ENCODE data around the gene NRIP1.

The NRIP1 gene

DNA sequence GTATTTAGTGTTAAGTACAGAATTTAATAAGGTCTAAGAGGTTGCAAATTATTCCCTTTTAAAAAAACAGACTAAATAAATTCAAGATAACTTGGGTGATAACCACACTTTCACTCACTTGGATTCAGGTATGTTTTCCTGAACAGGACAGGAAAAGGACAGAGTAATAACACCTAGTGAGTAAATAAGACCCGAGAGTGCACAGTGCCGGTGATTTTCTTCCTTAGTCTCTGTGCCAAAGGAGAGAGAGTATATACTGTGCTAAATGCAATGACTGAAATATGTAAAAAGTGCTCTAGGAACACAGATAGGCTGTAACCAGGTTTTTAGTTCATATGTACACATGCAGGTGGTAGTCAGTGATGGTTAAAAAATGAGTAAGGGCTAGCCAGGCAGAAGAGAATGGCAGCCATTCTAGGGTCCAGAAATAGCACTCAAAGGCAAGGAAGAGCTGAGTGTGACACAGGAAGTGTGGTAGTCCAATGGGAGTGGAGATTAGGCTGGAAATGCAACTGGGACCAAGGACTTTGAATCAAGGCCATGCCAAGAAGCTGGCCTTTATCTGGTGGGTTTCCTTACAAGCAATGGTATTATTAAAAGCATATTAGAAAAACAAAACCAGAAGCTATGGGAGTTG, 58.1 kb downstream of the NRIP1 start:
- DNase-seq (ENCODE audit: low spot score) = no peak

DNA sequence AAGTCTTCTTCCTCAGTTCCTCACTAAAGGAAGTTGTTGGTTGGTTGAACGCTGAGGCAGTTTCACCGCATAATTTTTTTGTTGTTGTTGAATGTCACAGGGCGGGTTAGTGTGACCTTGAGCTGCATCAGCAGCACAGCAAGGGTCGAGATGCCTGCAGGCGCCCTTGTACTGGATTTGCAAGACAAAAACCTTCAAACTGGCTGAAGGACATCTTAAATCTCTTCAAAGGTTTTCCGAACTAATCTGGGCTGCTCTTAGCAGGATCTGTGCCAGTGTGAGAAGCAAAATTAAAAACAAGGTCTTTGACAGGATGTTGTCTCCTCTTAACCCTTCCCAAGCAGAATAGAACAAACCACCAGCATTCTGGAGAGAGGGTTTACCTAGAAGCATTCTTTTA, 59.4 kb downstream of the NRIP1 start:
- no peak for DNase-seq (ENCODE audit: low spot score)

DNA sequence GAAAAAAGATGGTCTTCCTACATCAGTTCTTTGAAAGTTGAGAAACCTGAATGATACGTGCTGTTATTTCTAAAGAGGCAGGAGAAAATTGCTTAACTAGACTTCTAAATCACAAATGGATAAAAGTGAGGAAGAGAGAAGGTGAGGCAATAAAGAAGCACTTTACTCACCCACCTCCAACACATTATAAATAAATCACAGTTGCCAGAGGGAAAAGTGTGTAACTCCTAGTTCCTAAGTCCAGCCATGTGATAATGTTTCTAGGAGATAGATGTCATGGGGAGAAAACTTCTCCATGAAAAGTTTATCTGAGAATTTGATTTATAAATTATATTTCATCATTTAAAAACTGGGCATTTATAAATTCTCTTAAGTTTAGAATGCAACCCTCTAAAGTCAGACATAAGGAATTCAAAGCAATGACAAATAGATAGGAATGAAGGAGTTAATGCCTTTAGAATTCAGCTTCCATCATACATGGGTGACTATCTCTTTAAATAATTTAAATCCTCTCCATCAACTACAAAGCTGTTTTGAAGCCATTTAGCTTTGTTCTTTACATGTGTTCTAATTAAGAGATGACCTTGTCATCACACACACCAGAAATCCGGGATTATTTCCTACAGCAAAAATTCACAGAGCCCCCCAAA, 60.0 kb downstream of the NRIP1 start:
- DNase-seq (ENCODE audit: low spot score) = no peak

DNA sequence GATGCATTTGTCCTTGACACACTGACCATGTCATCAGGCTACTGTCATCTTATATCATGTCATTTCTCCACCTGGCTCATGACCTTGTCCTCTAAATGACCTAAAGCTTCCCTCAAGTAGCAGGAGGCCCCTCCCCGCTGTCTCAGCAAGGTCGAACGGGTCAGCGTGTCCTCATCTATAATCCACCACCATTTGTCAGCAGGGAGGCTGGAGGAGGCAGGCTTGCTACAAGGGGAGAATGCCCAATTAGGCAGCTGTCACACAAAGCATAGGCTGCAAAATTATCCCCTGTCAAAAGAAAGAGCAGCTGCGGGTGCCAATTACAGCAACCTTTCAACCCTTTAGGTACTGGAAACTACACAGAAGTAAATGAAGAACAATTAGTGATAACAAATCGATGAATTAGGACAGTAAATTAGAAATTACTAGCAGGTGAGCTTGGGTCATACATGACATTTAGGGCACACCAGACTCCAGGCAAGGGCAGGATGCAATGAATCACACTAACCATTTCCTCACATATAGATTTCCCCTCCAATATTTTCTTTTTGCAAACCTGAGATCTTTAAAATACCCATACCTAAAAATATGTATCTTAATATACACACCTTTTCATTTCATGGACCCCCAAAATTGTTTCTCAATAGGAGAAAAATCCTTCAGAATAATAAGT, 61.2 kb downstream of the NRIP1 start:
- no peak for DNase-seq (ENCODE audit: low spot score)

DNA sequence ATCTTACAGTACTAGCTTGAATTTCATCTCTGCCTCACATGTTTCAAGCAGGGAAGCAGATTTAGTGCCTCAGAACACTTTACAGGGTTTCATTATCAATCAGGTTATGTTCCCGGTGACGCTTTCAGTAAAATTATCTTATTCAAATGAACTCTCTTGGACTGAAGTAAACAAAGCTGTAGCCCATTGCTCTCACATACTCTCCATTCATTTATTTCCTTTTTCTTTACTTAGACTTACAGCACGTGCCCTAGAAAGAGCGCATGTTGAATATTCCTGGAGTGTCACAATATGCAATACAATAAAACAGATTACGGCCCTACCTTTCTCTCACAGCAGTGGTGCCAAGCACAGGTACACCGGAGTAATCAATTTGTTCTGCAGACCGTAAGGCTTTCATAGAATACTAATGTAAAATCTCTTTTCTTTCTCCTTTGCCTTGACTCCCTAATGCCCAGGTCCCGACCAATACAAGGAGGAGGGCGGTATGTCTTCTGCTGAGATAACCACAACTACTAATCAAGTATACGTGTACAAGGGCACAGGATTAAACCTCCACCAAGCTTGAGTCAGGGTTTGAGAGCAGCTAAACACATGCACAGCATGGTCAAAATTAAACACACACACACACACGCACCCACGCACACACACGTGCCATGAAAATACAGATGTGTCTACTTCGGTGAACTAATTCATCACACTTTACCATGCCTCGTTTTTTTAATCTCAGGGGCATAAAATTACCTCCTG, 62.8 kb downstream of the NRIP1 start:
- no peak for DNase-seq (ENCODE audit: low spot score)

DNA sequence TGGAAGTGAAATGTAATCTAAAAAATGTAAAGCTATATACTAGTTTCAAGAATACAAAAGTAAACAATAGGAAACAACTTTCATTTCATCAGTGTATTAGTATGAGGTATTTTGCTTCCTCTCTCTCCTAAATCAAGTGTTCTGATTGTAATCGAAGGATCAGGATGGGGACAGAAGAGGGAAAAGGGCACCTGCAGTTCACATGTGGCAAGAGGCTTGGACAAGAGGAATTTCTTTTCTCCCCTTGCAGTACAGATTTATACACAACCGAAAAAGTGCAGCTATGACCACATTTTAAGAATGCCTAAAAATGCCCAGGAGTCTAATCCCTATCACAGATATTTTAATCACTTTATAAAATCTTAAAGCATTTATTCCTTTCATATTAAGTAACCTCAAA, 63.7 kb downstream of the NRIP1 start:
- DNase-seq (ENCODE audit: low spot score) = no peak

DNA sequence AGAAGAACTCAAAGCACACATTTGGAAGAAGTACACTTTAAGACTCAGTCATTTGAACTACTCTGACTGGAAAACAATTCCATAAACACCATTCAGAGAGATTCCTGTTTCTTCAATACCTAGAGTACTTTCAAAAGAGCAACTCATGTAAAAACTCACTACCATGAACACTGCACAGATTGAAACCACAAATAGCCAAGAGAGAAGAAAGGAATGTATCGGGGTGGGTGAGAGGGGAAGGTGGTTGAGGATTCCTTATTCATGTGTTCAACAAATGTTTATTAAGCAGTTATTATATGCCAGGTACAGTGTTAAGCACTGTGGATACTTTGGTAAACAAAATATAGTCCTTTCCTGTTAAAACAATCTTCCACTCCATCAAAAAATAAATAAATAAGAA, 64.7 kb downstream of the NRIP1 start:
- DNase-seq (ENCODE audit: low spot score) = no peak

DNA sequence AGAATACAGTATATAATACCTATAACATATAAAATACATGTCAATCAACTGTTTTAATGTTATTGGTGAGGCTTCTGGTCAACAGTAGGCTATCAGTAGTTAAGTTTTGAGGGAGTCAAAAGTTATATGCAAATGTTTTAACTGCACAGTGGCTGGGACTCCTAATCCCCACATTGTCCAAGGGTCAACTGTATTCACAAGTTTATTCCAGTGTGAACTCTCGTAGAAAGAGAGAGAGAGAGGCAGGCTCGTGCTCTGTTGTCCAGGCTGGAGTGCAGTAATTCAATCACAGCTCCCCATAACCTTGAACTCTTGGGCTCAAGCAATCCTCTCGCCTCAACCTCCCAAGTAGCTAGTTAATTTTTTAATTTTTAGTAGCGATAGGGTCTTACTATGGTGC, 66.0 kb downstream of the NRIP1 start:
- DNase-seq (ENCODE audit: low spot score) = no peak

DNA sequence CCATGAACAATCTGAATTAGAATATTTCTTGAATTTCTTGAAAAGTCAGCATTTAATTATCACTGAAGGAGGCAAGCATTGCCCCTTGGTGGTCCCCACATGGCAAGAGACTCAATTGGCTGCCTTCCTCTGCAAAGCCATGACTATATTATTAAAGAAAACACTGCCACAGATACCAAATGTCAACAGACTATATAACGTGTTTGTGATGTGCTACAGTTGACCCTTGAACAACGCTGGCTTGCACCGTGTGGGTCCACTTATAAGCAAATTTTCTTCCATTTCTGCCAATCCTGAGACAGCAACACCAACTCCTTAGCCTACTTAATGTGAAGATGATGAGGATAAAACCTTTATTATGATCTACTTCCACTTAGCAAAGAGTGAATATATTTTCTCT, 66.5 kb downstream of the NRIP1 start:
- no peak for DNase-seq (ENCODE audit: low spot score)

DNA sequence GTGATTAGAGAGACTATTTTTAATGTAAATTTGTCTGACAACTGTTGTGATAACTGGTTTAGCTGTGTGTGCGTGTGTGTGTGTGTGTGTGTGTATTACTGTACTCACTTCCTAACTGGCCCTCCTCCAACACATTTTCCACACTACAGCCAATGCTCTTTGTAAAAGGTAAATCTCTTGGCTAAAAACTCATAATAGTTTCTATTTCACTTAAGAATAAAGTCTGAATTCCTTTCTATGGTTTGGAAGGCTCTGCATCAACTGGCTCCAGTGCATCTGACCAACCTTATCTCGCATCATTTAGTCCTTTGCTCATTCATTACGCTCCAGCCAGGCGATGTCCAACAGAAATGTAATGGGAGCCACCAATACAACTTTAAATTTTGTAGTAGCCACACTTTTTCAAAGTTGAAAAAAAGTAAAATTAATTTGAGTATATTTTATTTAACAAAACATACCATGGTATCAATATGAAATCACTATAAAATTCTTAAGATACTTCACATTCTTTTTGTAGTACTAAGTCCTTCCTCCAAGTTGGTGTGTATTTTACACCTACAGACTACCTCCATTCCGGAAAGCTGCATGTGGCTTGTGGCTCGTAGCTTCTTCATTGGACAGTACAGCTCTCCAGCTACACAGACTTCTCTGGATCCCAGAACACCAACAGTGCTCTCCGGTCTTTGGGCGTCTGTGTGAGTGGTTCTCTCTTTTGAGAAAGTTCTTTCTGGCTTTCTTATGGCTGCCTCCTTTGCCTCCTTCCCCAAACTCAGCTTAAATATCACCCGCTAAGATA, 68.9 kb downstream of the NRIP1 start:
- DNase-seq (ENCODE audit: low spot score) = no peak

DNA sequence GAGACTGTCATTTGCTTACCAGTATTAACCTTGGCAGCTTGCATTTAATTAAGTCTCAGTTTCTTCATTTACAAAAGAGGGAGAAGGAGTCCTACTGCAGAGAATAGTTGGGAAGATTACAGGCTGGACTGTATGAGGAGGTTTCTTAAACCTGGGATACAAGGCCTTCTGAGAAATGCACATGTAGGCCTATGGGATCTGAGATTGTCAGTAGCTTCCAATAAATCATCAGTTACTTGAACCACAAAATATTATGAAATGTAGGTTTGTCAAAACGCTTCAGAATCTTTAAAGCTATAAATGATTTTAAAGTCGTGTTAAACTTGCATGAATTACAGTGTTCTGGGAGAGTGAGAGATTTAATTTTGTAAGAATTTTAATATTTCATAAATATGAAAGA, 69.6 kb downstream of the NRIP1 start:
- no peak for DNase-seq (ENCODE audit: low spot score)

DNA sequence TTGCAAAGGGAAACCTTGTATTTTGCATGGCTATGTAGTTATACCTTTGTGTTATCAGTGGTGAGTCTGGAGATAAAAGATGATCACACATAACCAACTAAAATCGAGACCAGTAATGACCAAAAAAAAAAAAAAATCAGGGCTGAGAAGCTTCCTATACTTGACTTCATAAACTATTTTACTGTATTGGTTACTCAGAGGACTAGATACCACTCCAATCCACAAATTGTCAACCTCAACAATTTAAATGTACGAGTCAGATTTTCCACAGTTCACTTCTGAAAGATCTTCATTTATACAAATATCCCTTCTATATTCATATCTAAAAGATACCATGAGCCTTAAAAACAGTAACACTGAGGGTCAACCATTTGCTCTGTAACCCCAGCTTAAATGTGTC, 71.7 kb downstream of the NRIP1 start:
- DNase-seq (ENCODE audit: low spot score) = no peak

DNA sequence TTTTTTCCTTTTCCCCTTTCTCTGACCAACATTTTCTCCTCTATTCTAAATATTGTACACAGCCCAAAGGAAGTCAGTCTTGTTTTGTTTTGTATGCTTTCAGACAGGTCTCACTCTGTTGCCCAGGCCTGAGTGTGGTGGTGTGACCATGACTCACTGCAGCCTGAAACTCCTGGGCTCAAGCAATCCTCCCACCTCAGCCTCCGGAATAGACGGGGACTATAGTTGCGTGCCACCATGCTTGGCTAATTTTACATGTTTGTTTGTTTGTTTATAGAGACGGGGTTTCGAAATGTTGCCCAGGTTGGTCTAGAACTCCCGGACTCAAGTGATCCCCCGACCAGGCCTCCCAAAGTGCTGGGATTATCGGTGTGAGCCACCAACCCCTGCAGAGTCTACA, 72.8 kb downstream of the NRIP1 start:
- no peak for DNase-seq (ENCODE audit: low spot score)

DNA sequence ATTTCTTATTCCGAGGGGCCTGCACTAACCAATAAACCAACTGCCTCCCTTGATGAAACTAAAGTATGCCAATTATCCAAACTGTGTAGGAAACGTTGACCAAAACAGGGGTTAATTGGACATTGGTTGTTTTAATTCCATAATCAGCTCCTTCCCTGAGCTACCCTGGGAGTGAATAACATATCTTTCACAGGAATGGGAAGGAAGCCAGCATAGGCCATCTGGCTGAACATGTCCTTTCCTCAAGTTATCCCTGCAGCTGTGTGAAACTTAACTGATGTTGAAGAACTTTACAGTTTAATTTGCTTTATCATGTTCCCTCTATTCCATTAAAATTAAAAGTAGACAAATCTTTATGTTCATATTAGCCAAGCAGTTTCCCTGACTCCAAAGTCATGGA, 75.4 kb downstream of the NRIP1 start:
- DNase-seq (ENCODE audit: low spot score) = no peak

DNA sequence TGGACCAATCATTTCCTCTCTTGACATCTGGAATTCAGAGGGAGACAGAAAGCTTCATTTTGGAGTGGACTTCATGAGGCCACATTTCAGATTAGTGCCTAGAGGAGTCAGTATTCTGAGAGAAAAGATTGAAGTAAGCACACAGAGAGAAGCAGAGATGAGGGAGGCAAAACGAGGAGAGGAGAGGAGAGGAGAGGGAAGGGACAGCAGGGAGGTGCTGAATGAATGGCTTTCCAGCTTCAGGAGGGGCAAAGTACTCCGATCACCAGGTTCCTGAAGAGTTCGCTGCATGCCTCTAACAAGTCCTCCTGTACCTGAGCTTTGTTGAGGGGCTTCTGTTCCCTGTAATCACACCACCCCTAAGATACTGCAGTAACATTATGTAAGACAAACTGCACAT, 76.0 kb downstream of the NRIP1 start:
- DNase-seq (ENCODE audit: low spot score) = no peak

DNA sequence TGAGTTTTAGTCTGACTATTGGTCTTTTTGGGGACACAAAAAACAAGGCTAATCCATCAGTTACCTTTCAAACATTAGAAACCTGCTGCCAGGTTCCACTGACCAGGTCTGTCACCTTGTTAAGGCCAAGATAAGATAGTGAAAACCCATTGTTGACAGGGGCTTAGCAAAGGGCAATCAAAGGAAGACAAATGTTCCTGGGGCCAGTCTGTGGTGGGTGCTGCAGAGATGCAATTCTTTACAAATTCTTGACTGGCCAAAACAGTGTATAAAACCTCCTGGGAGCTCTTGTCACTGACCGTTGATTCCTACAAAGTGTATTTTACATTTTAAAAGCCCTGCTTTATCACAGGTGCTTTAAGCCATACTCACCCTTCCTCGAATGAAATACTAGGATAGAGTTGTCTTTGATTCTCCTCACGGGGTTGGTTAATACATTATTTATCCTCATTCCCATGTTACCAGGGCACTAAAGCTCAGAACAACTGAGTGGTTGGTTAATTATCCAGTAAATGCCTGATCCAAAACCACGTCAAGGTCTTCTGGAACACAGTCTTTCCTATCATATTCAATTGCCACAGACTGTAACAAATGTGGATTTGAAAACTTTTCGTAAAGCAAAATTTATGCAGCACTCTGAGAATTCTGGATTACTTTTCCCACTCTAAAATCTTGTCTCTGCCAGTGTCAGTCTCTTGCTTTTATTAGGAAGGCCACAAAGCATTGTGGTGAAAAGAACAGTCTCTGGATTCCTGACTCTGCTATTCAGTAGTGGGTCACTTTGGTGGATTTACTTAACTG, 77.2 kb downstream of the NRIP1 start:
- no peak for DNase-seq (ENCODE audit: low spot score)

DNA sequence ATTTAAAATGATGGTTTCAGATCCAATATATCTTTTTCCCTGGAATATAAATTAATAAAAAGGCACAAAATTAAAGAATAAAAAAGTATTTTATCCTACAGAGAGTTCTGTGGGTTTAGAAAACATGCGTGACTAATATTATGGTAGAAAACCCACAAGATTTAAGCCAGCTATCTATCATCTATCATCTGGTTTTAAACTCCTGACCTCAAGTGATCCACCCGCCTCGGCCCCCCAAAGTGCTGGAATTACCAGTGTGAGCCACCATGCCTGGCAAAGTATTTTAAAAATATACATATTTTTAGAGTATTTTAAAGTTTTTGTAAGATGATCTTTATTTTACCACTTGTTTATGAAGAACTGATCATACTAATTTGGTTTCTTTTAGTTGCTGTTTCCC, 79.5 kb downstream of the NRIP1 start:
- no peak for DNase-seq (ENCODE audit: low spot score)

DNA sequence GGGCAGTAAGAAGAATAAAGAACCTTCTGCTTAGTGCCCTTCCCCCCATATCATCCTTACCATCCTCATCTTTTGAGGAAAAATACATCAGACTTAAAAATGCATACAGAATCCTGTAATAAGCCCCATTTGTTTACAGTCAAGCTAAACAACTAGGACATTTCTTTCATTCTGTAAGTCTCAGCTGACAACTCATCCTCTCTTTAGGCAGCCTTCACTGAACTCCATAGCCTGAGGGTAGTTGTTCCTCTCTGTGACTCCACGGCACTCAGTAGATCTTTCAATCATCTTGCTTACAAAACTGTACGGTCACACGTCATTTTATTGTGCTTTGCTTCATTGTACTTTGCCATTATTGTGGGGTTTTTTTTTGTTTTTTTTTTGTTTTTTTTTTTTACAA, 82.5 kb downstream of the NRIP1 start:
- no peak for DNase-seq (ENCODE audit: low spot score)

DNA sequence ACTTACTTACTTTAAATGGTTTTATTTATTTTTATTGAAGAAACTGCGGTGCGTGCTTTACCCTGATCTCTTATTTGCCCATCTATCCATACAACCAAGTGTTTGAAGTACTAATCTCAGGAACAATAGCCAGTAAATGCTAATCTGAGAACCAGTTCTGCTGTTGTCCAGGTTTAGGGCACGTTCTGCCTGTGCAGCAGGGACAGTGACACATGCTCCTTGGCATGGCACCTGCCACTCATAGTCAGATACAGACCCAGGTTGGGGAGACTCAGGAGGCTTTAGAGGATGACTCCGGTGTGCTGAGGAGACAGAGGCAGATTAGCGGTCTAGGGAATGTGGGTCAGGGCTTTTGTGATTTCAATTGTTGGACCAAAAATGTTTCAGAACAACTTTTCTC, 83.6 kb downstream of the NRIP1 start:
- no peak for DNase-seq (ENCODE audit: low spot score)

DNA sequence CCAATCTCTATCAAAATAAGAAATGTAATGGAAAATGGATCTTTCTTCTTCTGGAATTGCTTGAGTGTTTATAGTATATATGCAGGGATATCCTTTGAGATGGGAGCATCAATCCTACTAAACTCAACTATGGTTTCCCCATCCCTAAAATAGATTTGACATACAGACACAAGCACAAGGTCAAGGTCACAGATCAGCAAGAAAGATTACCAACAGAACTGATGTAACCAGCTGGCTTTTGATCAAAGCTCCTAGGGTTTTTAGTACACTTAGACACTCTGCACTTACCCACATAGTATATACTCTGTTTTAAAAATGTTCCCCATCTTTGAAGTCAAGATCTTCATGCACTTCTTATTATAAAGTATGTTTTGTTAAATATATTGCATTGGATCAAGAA, 85.5 kb downstream of the NRIP1 start:
- DNase-seq (ENCODE audit: low spot score) = no peak

DNA sequence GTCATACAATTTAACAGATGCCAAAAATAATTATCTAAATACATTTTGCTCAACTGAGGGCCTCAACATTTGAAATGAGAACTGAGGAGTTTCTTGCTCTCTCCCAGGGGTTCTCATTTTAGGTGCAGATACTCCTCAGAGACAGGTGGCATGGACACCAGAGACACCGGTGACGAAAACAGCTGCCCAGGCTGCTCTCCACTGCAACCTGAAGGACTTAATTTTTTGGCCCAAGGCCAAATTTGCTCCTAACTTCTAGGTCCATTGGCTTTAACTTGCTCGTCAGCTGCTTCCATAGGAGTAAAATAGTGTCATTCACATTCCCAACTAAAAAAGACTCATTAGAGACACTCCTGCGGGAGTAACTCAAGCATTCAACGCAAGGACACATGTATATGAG, 87.0 kb downstream of the NRIP1 start:
- DNase-seq (ENCODE audit: low spot score) = no peak
